Measurements from ENCODE around the gene RNF126.

RNF126 gene

GRCh38 chr19:662207-662961 lies 630 bp downstream of the RNF126 start:
- DNase-seq: peak; percentile 52 to 70 (median 65)

- peak; percentile 35 to 76 (median 60) for DNase-seq
These were observed 1.4 kb downstream of the RNF126 start for GRCh38 chr19:661427-662196.

GRCh38 chr19:660793-661426 lies 2.1 kb downstream of the RNF126 start:
- DNase-seq: no peak

- DNase-seq: peak in 3 of 5 donors; percentile 52 to 73 (median 62)
These were observed 3.8 kb downstream of the RNF126 start for GRCh38 chr19:658916-659839.

GRCh38 chr19:658059-658839 lies 4.8 kb downstream of the RNF126 start:
- DNase-seq: no peak

- DNase-seq: no peak
These were observed 5.4 kb downstream of the RNF126 start for GRCh38 chr19:657611-658010.

- DNase-seq: no peak
These were observed 6.1 kb downstream of the RNF126 start for GRCh38 chr19:656751-657559.

- DNase-seq: no peak
These were observed 7.3 kb downstream of the RNF126 start for GRCh38 chr19:655691-656090.

DNA sequence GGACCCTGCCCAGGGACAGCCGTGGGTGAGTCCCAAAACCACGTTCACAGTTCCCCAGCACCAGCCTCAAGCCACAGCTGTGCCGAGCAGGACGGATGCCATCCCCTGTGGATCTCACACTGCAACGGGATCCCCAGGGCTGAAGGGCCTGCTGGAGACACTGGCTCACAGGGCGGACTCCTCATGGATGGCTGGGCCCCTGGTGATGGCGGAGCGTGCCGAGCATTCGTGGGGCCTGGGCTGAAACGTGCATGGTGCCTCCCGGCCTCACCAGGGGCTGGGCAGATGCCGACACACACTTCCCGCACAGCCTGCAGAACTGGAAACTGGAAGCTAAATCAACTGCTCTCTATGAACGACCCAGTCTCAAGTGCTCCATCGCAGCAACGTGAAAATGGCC lies 9.6 kb downstream of the RNF126 start:
- no peak for DNase-seq

DNA sequence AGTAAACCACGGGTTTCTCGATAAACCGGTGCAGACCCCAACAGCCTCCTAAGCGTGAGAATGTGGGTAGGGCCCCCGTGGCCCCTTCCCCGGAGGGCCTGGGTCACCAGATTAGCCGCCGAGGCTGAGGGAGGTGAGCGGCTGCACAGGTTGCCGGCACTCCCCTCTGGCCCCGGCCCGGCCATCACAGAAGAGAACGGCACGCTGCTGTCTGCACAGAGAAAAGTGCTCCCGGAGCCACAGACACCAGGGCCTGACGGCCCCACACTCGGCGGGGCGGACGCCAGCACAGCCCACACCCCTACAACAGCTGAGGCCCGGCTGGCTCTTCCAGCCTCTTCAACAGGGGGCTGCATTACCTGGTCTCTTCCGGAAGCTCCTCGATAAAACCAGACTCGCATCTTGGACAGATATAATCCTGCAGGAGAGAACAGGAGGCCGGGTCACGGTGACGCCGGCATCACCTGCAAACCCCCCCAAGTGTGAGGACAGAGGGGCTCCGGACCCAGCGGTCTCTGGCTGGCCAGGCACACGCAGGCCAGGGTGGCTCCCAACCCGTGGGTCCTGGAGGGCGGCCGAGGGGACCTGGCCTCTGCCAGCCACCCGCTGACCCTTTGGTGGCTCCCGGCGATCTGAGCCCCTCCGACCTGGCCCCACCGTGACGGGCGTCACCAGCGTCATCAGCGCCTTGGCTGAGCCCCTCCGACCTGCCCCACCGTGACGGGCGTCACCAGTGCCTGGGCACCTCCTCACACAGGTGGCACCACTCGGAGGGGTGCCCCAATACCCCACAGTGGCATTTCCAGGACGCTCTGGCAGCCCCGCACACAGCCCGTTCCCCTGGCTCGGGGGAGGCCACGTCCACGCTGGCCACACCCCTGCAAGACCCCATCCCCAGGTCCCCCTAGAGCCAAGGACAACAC lies 10.3 kb downstream of the RNF126 start:
- no peak for DNase-seq

- no peak for DNase-seq
These were observed 11.0 kb downstream of the RNF126 start for GRCh38 chr19:651991-652390.

- DNase-seq: no peak
These were observed 11.7 kb downstream of the RNF126 start for GRCh38 chr19:651114-651818.

GRCh38 chr19:650121-650520 lies 12.9 kb downstream of the RNF126 start:
- DNase-seq: no peak

DNA sequence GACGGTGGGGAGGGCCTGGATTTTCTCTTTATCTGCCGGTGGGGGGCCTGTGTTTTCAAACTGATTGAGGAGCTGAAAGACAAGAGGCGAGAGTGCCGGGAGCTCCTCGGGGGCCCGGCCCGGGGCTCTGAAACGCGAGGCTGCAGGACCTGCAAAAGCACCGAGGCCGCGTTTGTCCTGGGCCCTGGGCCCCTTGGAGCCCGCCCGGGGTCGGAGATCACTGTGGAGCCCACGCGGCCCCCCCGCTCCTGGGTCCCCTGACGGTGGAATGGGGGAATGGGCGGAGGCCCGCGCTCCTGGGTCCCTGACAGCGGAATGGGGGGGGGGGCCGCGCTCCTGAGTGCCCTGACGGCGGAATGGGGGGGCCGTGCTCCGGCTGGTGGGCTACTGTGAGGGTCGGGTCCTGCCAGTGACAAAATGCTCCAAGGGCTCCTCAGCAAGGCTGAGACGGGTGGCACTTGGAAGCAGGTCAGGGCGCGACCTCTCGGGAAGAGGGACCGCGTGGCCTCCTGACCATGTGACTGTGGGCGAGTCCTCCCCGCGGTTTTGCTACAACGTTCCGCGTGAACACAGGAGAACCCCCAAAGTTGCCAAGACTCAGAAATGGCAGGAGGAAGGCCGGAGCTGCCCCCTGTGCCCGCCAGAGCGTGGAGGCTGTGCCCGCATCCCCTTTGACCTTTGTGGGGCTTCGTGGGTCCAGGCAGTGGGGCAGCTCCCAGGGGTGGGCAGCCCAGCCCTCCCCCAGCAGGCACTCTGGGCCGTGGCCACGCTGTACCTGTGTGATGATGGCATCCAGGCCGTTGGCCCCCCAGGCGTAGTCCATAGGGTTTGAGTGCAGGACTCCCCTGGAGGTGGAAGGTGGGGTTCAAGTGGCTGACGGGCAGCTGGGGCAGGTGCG lies 13.9 kb downstream of the RNF126 start:
- DNase-seq: no peak

GRCh38 chr19:648305-648704 lies 14.7 kb downstream of the RNF126 start:
- no peak for DNase-seq

- DNase-seq: no peak
These were observed 15.3 kb downstream of the RNF126 start for GRCh38 chr19:647566-648284.

Data from T-helper 1 cell (primary cell).